Measurements from ENCODE around the gene LENG8.
"Not testable (repeated sequence)": the region's sequence is repeated elsewhere in the genome, so short reads cannot be mapped to it uniquely, and the experiment has no call there.

LENG8 gene

DNA sequence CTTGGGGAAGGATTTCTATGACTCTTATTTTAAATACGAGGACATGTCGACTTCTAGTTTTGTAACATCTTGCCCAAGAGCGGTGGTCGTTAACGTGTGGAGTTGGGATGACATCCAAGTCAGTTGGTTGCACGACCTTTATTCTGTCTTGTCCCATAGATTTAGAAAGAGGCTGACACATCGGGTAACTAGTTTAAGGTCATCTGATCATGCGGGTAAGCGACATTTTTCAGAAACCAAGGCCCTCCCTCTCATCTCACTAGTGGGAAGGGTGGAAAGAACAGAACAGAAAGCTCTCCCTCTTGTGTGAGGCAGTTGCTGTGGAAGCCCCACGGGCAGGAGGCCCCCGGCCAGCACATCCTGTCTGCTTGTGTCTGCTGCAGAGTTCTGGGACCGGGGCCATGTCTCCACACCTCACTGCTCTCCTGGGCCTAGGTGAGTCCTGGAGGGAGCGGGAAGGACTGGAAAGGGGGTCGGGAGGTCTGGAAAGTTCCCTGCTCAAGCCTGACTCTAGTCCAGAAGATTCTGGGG lies 53.6 kb downstream of the LENG8 start, which contains the start of gene LAIR2:
TSS of gene LAIR2 (plus strand) at position 314 of the 531 bp plus-strand sequence. CDS start at position 402, 88 bp downstream.
- TF ChIP-seq CTCF (IDR thresholded peaks at IDR 0.05; ENCODE audit: extremely low read depth, insufficient read depth, missing control alignments) = no peak
- DNase-seq (ENCODE audit: low spot score) = no peak
- in situ Hi-C loops (cut with MboI; ENCODE audit: low pct_unique_long_range_greater_than_20kb, low sequenced_read_pairs, unreplicated experiment) = no loop called here

GRCh38 chr19:54505542-54505941 lies 56.5 kb downstream of the LENG8 start:
- in situ Hi-C loops (cut with MboI; ENCODE audit: low pct_unique_long_range_greater_than_20kb, low sequenced_read_pairs, unreplicated experiment); DNase-seq (ENCODE audit: low spot score): not testable (repeated sequence)

- DNase-seq (ENCODE audit: low spot score) = no peak
- no peak for TF ChIP-seq CTCF (IDR thresholded peaks at IDR 0.05; ENCODE audit: extremely low read depth, insufficient read depth, missing control alignments)
- in situ Hi-C loops (cut with MboI; ENCODE audit: low pct_unique_long_range_greater_than_20kb, low sequenced_read_pairs, unreplicated experiment) = no loop called here
Measured at GRCh38 chr19:54506079-54506478, 57.1 kb downstream of the LENG8 start.

DNA sequence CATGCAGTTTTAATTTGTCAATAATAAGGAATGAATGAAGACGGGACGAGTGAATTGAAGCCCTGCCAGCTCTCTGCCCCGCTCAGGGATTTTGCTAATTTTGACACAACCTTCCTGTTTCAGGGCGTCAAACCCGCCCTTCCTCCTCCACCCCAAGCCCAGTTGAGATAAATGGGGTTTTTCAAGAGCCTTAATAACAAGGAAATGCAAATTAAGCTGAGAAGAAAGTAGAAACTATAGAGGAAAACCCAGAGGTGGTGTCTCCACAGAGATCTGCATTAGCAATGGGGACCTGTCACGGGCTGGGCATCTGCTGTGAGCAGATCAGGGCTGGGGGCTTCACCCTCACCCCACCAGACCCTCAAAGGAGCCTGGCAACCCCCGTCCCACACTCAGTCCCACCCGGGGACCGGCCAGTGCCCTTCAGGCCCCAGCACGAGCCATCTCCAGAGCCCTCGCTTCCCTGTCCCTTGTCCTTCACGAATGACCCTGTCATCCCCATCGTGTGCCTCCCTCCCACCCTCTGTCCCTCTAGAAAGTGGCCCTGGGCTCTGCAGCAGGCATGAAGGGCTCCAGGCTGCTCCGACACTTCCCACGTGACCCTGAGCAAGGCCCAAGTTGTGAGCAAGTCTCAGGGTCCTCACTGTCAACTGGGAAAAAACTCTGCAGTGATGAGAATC lies 58.2 kb downstream of the LENG8 start:
- in situ Hi-C loops (cut with MboI; ENCODE audit: low pct_unique_long_range_greater_than_20kb, low sequenced_read_pairs, unreplicated experiment); DNase-seq (ENCODE audit: low spot score): not testable (repeated sequence)

GRCh38 chr19:54507824-54508223 lies 58.8 kb downstream of the LENG8 start:
- TF ChIP-seq CTCF (IDR thresholded peaks at IDR 0.05; ENCODE audit: extremely low read depth, insufficient read depth, missing control alignments) = no peak
- in situ Hi-C loops (cut with MboI; ENCODE audit: low pct_unique_long_range_greater_than_20kb, low sequenced_read_pairs, unreplicated experiment) = no loop called here
- no peak for DNase-seq (ENCODE audit: low spot score)

DNA sequence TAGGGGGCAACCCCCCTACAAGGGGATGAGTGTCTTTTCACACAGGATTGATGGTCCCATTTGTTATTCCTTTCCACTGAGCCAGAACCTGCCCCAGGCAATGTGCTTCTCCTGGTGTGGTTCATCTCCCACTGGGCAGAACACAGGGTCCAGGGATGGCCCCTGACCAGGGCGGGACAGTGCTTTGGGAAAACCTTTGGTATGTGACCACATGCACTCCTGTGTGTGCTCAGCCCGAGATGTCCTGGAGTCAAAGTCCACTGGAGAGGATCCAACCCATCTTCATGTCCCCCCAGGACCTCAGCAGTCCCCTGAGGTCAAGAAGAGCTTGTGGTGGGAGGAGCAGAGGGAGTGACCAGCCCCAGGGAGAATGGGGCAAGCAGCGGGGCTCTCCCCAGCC lies 59.5 kb downstream of the LENG8 start:
- DNase-seq (ENCODE audit: low spot score); in situ Hi-C loops (cut with MboI; ENCODE audit: low pct_unique_long_range_greater_than_20kb, low sequenced_read_pairs, unreplicated experiment): not testable (repeated sequence)

- in situ Hi-C loops (cut with MboI; ENCODE audit: low pct_unique_long_range_greater_than_20kb, low sequenced_read_pairs, unreplicated experiment); DNase-seq (ENCODE audit: low spot score): not testable (repeated sequence)
Measured at GRCh38 chr19:54509200-54509940, 60.4 kb downstream of the LENG8 start.

All from GM13977 (cell line).